K562 (cell line): ENCODE data around the gene SLC7A5. TPM values are rescaled to one million over a fixed set of nuclear protein-coding genes. Genes with fewer than 3 reads are reported as not detected.
A peak's percentile ranks its signal among the peaks of the same experiment; 100 is the strongest.

Experiments
- ARID2 ChIP-seq: fragments of 450-650 bp; IDR thresholded peaks from 2 replicates; pipeline ENCODE4 v1.6.1; 2017; ENCODE audit warnings: antibody characterized with exemption, mild to moderate bottlenecking
- ATF2 ChIP-seq: sonication (generic); formaldehyde crosslinking; IDR thresholded peaks from 2 replicates; pipeline ENCODE4 v1.8.1; 2022; ENCODE audit warnings: missing genetic modification reagents
- ATF7 ChIP-seq: fragments of 450-650 bp; IDR thresholded peaks from 2 replicates; pipeline ENCODE4 v1.7.1; 2014; ENCODE audit warnings: mild to moderate bottlenecking, moderate library complexity
- CC2D1A ChIP-seq: fragments of 450-650 bp; IDR thresholded peaks from 2 replicates; pipeline ENCODE4 v1.6.1; 2017; ENCODE audit warnings: mild to moderate bottlenecking
- CREM ChIP-seq: IDR thresholded peaks from 2 replicates; pipeline ENCODE4 v1.6.1; 2014; ENCODE audit warnings: antibody characterized with exemption, low read depth
- ESRRA ChIP-seq: fragments of 450-650 bp; IDR thresholded peaks from 2 replicates; pipeline ENCODE4 v1.6.1; 2014; ENCODE audit warnings: low read depth, mild to moderate bottlenecking, moderate library complexity, borderline replicate concordance
- EWSR1 ChIP-seq: fragments of 450-650 bp; IDR thresholded peaks from 2 replicates; pipeline ENCODE4 v1.6.1; 2018; ENCODE audit warnings: borderline replicate concordance, mild to moderate bottlenecking, low read depth, moderate library complexity; ENCODE audit not compliant: partially characterized antibody
- HEY1 ChIP-seq: fragments of 250-450 bp; sonication (Bioruptor Pico); IDR thresholded peaks from 2 replicates; pipeline ENCODE4 v1.5.0; 2020; ENCODE audit warnings: mild to moderate bottlenecking, moderate library complexity, borderline replicate concordance
- MIER1 ChIP-seq: fragments of 450-650 bp; IDR thresholded peaks from 2 replicates; pipeline ENCODE4 v1.6.1; 2016; ENCODE audit warnings: antibody characterized with exemption, mild to moderate bottlenecking, low read depth
- NFIX ChIP-seq: fragments of 250-450 bp; sonication (Bioruptor Pico); IDR thresholded peaks from 2 replicates; pipeline ENCODE4 v1.4.0; 2020; ENCODE audit warnings: low read depth, mild to moderate bottlenecking, moderate library complexity
- NUFIP1 ChIP-seq: fragments of 450-650 bp; IDR thresholded peaks from 2 replicates; pipeline ENCODE4 v1.6.1; 2018; ENCODE audit not compliant: partially characterized antibody
- PREB ChIP-seq: sonication (generic); formaldehyde crosslinking; IDR thresholded peaks from 2 replicates; pipeline ENCODE4 v1.8.1; 2023; ENCODE audit warnings: mild to moderate bottlenecking, missing genetic modification reagents
- PTTG1 ChIP-seq: fragments of 450-650 bp; IDR thresholded peaks from 2 replicates; pipeline ENCODE4 v1.6.1; 2016; ENCODE audit warnings: low read depth, mild to moderate bottlenecking, missing genetic modification characterization, missing compliant biosample characterization
- SIX5 ChIP-seq, 2 experiments: IDR thresholded peaks; 2 replicates each; pipeline ENCODE4 v1.6.1; 2011; ENCODE audit warnings: low read length in 2 of 2, borderline replicate concordance in 1 of 2, low read depth in 1 of 2, mild to moderate bottlenecking in 1 of 2, moderate library complexity in 1 of 2; ENCODE audit not compliant: insufficient read depth in 1 of 2
- SMC3 ChIP-seq: conservative IDR thresholded peaks from 2 replicates; pipeline ENCODE4 v1.6.1; 2011; ENCODE audit warnings: low read depth, low read length, improper control_type of control experiment; ENCODE audit not compliant: insufficient read depth
- TAF1 ChIP-seq: IDR thresholded peaks from 2 replicates; pipeline ENCODE4 v1.6.1; 2011; ENCODE audit warnings: mild to moderate bottlenecking, low read length, moderate library complexity; ENCODE audit not compliant: insufficient read depth, control insufficient read depth, severe bottlenecking; ENCODE audit errors: extremely low read depth
- TOE1 ChIP-seq, 2 experiments: fragments of 450-650 bp in 1 of 2; sonication (generic) in 1 of 2; formaldehyde crosslinking in 1 of 2; IDR thresholded peaks; 2 replicates each; pipeline versions ENCODE4 v1.7.1 to v1.8.0; 2016 to 2022; ENCODE audit warnings: borderline replicate concordance in 2 of 2, mild to moderate bottlenecking in 2 of 2, antibody characterized with exemption in 1 of 2, inconsistent platforms in 1 of 2, low read depth in 1 of 2, missing genetic modification reagents in 1 of 2, moderate library complexity in 1 of 2
- YBX1 ChIP-seq: fragments of 450-650 bp; IDR thresholded peaks from 2 replicates; pipeline ENCODE4 v1.7.1; 2016; ENCODE audit warnings: mild to moderate bottlenecking
- ZBTB2 ChIP-seq: fragments of 450-650 bp; IDR thresholded peaks from 2 replicates; pipeline ENCODE4 v1.6.1; 2016; ENCODE audit warnings: antibody characterized with exemption
- ZBTB5 ChIP-seq: fragments of 450-650 bp; IDR thresholded peaks from 2 replicates; pipeline ENCODE4 v1.6.1; 2017; ENCODE audit warnings: antibody characterized with exemption
- ZNF212 ChIP-seq: fragments of 450-650 bp; formaldehyde crosslinking; IDR thresholded peaks from 2 replicates; pipeline ENCODE4 v1.4.0; 2020; ENCODE audit warnings: mild to moderate bottlenecking
- ZNF699 ChIP-seq: fragments of 250-450 bp; sonication (Bioruptor Pico); IDR thresholded peaks from 2 replicates; pipeline ENCODE4 v1.8.0; 2021; ENCODE audit warnings: mild to moderate bottlenecking, moderate library complexity; ENCODE audit not compliant: insufficient replicate concordance
- ZNF785 ChIP-seq: fragments of 250-450 bp; sonication (Bioruptor Pico); IDR thresholded peaks from 2 replicates; pipeline ENCODE4 v1.4.0; 2020; ENCODE audit warnings: mild to moderate bottlenecking
- polyA plus RNA-seq, 8 experiments: library from polyadenylated mRNA; depleted of rRNA in 4 of 8; stranded (reverse) in 5 of 8; unstranded in 3 of 8; fragments of >200 nt; fragmentation: Nextera tagmentation in 2 of 8; fragmentation: Illumina TruSeq in 1 of 8; extraction: Ambion mirVana in 2 of 8; extraction: Trizol in 1 of 8; gene quantifications; 2 replicates each; pipeline versions ENCODE4 v1.2.1 to v1.2.3, GENCODE V29; 2011 to 2014; ENCODE audit warnings: inconsistent platforms in 1 of 8, missing spikeins in 1 of 8
- total RNA-seq, 7 experiments: library from RNA; depleted of rRNA in 6 of 7; stranded (reverse); fragments of >200 nt in 6 of 7; fragmentation: Illumina TruSeq in 2 of 7; extraction: Trizol in 2 of 7; gene quantifications; 2 replicates each; pipeline versions ENCODE4 v1.2.1 to v1.2.3, GENCODE V29; 2011 to 2021; ENCODE audit warnings: low replicate concordance in 1 of 7

The SLC7A5 gene
- total and polyA plus RNA-seq, 9 of the 15 experiments (the other 6 are each of a cell fraction or from before 2014, with no cell fraction given), result 1.9 to 220 (median 18.6) TPM

- TF ChIP-seq ZBTB5 (no peak), CC2D1A (no peak), NUFIP1 (no peak), ZBTB2 (no peak; the same call in 1 of the 2 replicates), TOE1 (IDR thresholded peaks at IDR 0.05; ENCODE audit: borderline replicate concordance) (0 out of 2 replicates have a peak, but pooled peaks have one; percentile 15), TOE1 (CRISPR knock-in tag; IDR thresholded peaks at IDR 0.05; ENCODE audit: borderline replicate concordance, low read depth) (no peak), ATF2 (CRISPR knock-in tag) (no peak), HEY1 (no peak), CREM (peak; percentile 78; the same call in 1 of the 2 replicates), ZNF699 (no peak), ZNF212 (CRISPR knock-in tag) (no peak), EWSR1 (no peak), SMC3 (no peak), PREB (CRISPR knock-in tag) (no peak), PTTG1 (0 out of 2 replicates have a peak, but pooled peaks have one; percentile 30), ESRRA (peak; percentile 19; the same call in 1 of the 2 replicates), ATF7 (peak; percentile 96), MIER1 (no peak), YBX1 (no peak), SIX5 (IDR thresholded peaks at IDR 0.05; ENCODE audit: borderline replicate concordance in 1 of 2, insufficient read depth in 1 of 2, low read depth in 1 of 2, low read length in 2 of 2) (no peak), NFIX (CRISPR knock-in tag) (no peak), ZNF785 (CRISPR knock-in tag) (no peak), ARID2 (no peak), TAF1 (peak; percentile 55)
These were observed 15.8 kb downstream of the SLC7A5 start (continued) for GRCh38 chr16:87853411-87854052.
